ENCODE data around the gene S100A7A. TPM values are rescaled to one million over a fixed set of nuclear protein-coding genes. Genes with fewer than 3 reads are reported as not detected.

The S100A7A gene
- total and polyA plus RNA-seq, 2 of the 13 experiments (the other 11 are each of a cell fraction or from before 2014, with no cell fraction given) = not detected

DNA sequence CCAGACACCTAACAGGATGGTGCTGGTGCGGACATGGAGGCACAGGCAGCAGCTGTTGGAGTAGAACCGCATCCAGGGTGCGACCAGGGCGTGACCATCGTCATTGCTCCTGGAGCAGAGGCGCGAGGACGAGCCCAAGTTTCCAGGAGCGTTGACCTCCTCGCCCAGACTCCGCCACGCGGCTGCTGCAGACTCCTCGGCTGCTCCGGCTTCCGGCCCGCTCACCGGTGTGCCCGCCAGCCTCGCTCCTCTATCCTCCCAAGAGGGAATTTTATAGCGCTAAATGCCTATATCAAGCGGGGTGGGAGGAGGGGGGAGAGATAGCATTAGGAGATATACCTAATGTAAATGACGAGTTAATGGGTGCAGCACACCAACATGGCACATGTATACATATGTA, 35.6 kb upstream of the S100A7A start (continued):
- TF ChIP-seq SKI (IDR thresholded peaks at IDR 0.05; ENCODE audit: partially characterized antibody) (no peak), PHB2 (IDR thresholded peaks at IDR 0.05; ENCODE audit: partially characterized antibody) (no peak)

DNA sequence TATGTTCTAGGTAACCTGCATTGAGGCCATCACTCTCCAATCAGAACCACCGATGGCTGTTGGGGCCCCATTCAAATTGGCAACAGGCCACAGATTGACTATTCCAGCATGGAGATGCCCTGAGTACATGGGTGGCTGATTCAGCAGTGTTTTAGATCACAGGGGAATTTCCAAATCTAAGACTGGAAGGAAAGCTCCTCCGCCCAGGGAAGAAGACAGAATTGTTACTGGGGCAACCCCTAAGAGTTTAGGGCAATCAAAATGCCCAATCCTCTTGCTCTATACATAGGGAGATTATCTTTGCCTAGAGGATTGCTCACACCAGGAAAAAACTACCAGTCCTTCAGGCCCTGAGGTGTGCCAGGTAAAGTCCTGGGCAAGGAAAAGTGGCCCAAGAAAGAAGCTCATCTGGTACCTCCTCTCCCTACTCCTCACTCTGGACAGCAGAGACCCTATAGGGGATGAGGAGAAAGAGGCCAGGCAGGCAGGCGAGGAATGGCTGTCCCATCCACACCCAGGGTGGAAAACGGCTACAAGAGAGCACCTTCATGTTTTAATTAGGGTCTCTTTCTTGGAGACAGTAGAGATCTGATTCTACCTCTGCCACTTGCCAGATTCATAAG, 31.3 kb upstream of the S100A7A start:
- no peak overlapping the region for H3K4me2 ChIP-seq (ENCODE audit: low read depth, low read length)
- TF ChIP-seq ZNF263 (CRISPR knock-in tag; IDR thresholded peaks at IDR 0.05) (no peak), PAF1 (CRISPR knock-in tag; IDR thresholded peaks at IDR 0.05) (no peak), ETV6 (CRISPR knock-in tag; conservative IDR thresholded peaks at IDR 0.05) (no peak), ZNF121 (CRISPR knock-in tag; IDR thresholded peaks at IDR 0.05) (no peak), SMYD3 (CRISPR knock-in tag; IDR thresholded peaks at IDR 0.05) (no peak), NR2F2 (IDR thresholded peaks at IDR 0.05; ENCODE audit: borderline replicate concordance, low read depth) (no peak), GZF1 (CRISPR knock-in tag; IDR thresholded peaks at IDR 0.05) (no peak), MEIS1 (CRISPR knock-in tag; IDR thresholded peaks at IDR 0.05; ENCODE audit: borderline replicate concordance) (no peak), SP5 (CRISPR knock-in tag; IDR thresholded peaks at IDR 0.05; ENCODE audit: borderline replicate concordance, low read depth) (no peak), ZNF816 (CRISPR knock-in tag; IDR thresholded peaks at IDR 0.05; ENCODE audit: borderline replicate concordance) (no peak), ZSCAN20 (CRISPR knock-in tag; IDR thresholded peaks at IDR 0.05; ENCODE audit: borderline replicate concordance) (no peak), PCBP2 (optimal IDR thresholded peaks at IDR 0.05; ENCODE audit: low read depth, low read length, poor library complexity, severe bottlenecking) (no peak), ATAD3A (CRISPR knock-in tag; IDR thresholded peaks at IDR 0.05) (no peak)
- TF ChIP-seq, protein P1, sequence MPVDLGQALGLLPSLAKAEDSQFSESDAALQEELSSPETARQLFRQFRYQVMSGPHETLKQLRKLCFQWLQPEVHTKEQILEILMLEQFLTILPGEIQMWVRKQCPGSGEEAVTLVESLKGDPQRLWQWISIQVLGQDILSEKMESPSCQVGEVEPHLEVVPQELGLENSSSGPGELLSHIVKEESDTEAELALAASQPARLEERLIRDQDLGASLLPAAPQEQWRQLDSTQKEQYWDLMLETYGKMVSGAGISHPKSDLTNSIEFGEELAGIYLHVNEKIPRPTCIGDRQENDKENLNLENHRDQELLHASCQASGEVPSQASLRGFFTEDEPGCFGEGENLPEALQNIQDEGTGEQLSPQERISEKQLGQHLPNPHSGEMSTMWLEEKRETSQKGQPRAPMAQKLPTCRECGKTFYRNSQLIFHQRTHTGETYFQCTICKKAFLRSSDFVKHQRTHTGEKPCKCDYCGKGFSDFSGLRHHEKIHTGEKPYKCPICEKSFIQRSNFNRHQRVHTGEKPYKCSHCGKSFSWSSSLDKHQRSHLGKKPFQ (CRISPR knock-in tag; IDR thresholded peaks at IDR 0.05; ENCODE audit: insufficient replicate concordance) = no peak
- TF ChIP-seq, protein P2, sequence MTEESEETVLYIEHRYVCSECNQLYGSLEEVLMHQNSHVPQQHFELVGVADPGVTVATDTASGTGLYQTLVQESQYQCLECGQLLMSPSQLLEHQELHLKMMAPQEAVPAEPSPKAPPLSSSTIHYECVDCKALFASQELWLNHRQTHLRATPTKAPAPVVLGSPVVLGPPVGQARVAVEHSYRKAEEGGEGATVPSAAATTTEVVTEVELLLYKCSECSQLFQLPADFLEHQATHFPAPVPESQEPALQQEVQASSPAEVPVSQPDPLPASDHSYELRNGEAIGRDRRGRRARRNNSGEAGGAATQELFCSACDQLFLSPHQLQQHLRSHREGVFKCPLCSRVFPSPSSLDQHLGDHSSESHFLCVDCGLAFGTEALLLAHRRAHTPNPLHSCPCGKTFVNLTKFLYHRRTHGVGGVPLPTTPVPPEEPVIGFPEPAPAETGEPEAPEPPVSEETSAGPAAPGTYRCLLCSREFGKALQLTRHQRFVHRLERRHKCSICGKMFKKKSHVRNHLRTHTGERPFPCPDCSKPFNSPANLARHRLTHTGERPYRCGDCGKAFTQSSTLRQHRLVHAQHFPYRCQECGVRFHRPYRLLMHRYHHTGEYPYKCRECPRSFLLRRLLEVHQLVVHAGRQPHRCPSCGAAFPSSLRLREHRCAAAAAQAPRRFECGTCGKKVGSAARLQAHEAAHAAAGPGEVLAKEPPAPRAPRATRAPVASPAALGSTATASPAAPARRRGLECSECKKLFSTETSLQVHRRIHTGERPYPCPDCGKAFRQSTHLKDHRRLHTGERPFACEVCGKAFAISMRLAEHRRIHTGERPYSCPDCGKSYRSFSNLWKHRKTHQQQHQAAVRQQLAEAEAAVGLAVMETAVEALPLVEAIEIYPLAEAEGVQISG (CRISPR knock-in tag; IDR thresholded peaks at IDR 0.05) = no peak
- TF ChIP-seq, protein P3, sequence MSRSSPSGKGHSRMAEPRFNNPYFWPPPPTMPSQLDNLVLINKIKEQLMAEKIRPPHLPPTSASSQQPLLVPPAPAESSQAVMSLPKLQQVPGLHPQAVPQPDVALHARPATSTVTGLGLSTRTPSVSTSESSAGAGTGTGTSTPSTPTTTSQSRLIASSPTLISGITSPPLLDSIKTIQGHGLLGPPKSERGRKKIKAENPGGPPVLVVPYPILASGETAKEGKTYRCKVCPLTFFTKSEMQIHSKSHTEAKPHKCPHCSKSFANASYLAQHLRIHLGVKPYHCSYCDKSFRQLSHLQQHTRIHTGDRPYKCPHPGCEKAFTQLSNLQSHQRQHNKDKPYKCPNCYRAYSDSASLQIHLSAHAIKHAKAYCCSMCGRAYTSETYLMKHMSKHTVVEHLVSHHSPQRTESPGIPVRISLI (CRISPR knock-in tag; IDR thresholded peaks at IDR 0.05; ENCODE audit: borderline replicate concordance) = no peak

More for the DNA sequence above, 31.3 kb upstream of the S100A7A start:
- Histone ChIP-seq H3K9me3 (ENCODE audit: low read length) (no peaks in the 10 kb centered on the region), H3K27me3 (ENCODE audit: control insufficient read depth in 1 of 2, insufficient read depth in 2 of 2, low read length in 2 of 2) (no peaks in the 10 kb centered on the region; a peak in 1 of 5 replicates), H2AFZ (ENCODE audit: low read length) (no peak overlapping the region), H3K79me2 (ENCODE audit: insufficient read depth, low read length) (no peaks in the 10 kb centered on the region), H3K9ac (ENCODE audit: insufficient read depth, low read depth, low read length) (no peak overlapping the region), H3K27ac (ENCODE audit: extremely low read length, insufficient read depth, low read length) (no peak overlapping the region), H3K36me3 (replicated peaks in 1 of 2; ENCODE audit: control insufficient read depth in 1 of 2, insufficient read depth in 2 of 2, low read length in 2 of 2) (no peaks in the 10 kb centered on the region), H3K4me1 (ENCODE audit: insufficient read depth, low read length) (no peaks in the 10 kb centered on the region), H4K20me1 (ENCODE audit: insufficient read depth, low read length) (no peaks in the 10 kb centered on the region), H3K4me3 (replicated peaks in 1 of 3; ENCODE audit: insufficient read depth in 1 of 3, low read depth in 2 of 3, low read length in 3 of 3) (no peak overlapping the region)
- BruUV-seq (replicated peaks) = no TSS peak
- 8% methylated on average over 4 of the region's 4 CpGs for WGBS (ENCODE audit: low lambda C conversion rate)
- intact Hi-C loops (cut with micrococcal nuclease; ENCODE audit: unreplicated experiment) = no loop called here
- CTCF ChIA-PET (ENCODE audit: low intra/inter-chr PET ratio, low total read pairs) = no interaction called here
- FAIRE-seq (no peak), ATAC-seq (no peak), DNase-seq (ENCODE audit: low spot score) (no peak)
- POLR2A ChIA-PET = no interaction called here
- in situ Hi-C loops (cut with HindIII; ENCODE audit: extremely low pct_ligation_motif_present, low pct_unique_long_range_greater_than_20kb) = no loop called here
